Mucosa of descending colon (tissue), 3 donors: ENCODE data around the gene SSR2. TPM values are rescaled to one million over a fixed set of nuclear protein-coding genes. Genes with fewer than 3 reads are reported as not detected.
A peak's percentile ranks its signal among the peaks of the same experiment; 100 is the strongest.

Experiments
- ATAC-seq: fragments of 200-7000 bp; cut with Tn5 transposase; one replicate; pipeline ENCODE4 v1.9.1; 2020; ENCODE audit warnings: mild to moderate bottlenecking, moderate library complexity
- DNase-seq, 3 donors: peaks; one replicate each; pipeline ENCODE4 v3.0.0-alpha.2; 2020
- H3K36me3 ChIP-seq: fragments of 200-600 bp; one replicate; pipeline ENCODE4 v1.8.0; 2021; ENCODE audit warnings: low read depth, mild to moderate bottlenecking
- H3K4me1 ChIP-seq: fragments of 200-600 bp; one replicate; pipeline ENCODE4 v1.8.0; 2021; ENCODE audit warnings: low read depth, mild to moderate bottlenecking
- H3K4me3 ChIP-seq: fragments of 200-600 bp; one replicate; pipeline ENCODE4 v1.8.0; 2021; ENCODE audit warnings: mild to moderate bottlenecking
- H3K9me3 ChIP-seq: fragments of 200-600 bp; one replicate; pipeline ENCODE4 v1.8.0; 2021; ENCODE audit warnings: mild to moderate bottlenecking
- CTCF ChIP-seq: fragments of 200-600 bp; IDR thresholded peaks from one replicate; pipeline ENCODE4 v1.8.0; 2022; ENCODE audit warnings: antibody characterized with exemption, mild to moderate bottlenecking
- intact Hi-C, 2 donors: fragments of 100-400 bp; cut with DNase I in 1 of 2; cut with micrococcal nuclease in 1 of 2; formaldehyde crosslinking; loops; one replicate each; pipeline versions ENCODE4 v1.11.0 to v1.11.1; 2022; cut with DNase I, micrococcal nuclease
- total RNA-seq, 3 donors: library from RNA; stranded (reverse); fragmentation: NEBNext Ultra II Directional in 2 of 3; extraction: Animal tissue kit (Norgen Biotek cat#: 25700) in 2 of 3; gene quantifications; one replicate each; pipeline versions ENCODE4 v1.2.1 to v1.2.4, GENCODE V29; 2021 to 2023
- donor health status: DM: no; HTN: no; CAD: no; lungs with moderate emphysema.
- donor health status: DM: no; HTN: no; CAD: no.
- donor health status: DM: no; HTN: yes; CAD: no.

Gene SSR2
- total RNA-seq, 3 donors from 2014 or later: 144 to 203 (median 164) TPM

- peaks cover 4% of the 10 kb centered on the region for H3K4me1 ChIP-seq
- peak; percentile 66 for ATAC-seq
- H3K4me3 ChIP-seq: no peak overlapping the region
- intact Hi-C loops: no loop called here
- peaks cover 13% of the 10 kb centered on the region for H3K36me3 ChIP-seq
- DNase-seq: no peak
- H3K9me3 ChIP-seq: no peaks in the 10 kb centered on the region
- no peak for TF ChIP-seq CTCF
Observed at GRCh38 chr1:155961937-155962336, 58.8 kb downstream of the SSR2 start.

DNA sequence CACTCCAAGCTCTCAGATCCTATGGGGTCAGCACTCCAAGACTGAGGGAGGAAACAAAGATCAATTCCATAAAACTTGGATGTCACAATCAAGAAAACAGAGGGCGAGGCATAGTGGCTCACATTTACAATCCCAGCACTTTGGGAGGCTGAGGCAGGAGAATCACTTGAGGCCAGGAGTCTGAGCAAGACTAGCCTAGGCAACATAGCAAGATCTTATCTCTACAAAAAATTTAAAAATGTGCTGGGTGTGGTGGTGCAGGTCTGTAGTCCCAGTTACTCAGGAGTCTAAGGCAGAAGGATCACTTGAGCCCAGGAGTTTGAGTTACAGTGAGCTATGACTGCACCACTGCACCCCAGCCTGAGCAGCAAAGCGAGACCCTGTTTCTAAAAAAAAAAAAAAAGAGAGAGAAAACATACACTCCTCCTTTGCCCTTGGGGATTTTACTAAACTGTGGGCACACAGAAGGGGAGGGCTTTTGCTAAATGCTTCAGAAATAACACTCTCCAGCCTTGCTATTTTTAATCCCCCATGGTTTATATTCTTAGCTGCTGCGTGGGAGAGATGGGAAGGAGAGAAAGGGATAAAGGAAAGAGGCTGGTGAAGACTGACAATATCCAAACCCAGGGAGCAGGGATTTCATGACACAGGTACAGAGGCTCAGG is 60.5 kb downstream of the SSR2 start:
- H3K36me3 ChIP-seq: peaks cover 11% of the 10 kb centered on the region
- H3K4me3 ChIP-seq: no peak overlapping the region
- H3K9me3 ChIP-seq: no peaks in the 10 kb centered on the region
- TF ChIP-seq CTCF: no peak
- H3K4me1 ChIP-seq: peaks cover 4% of the 10 kb centered on the region
- ATAC-seq: no peak
- intact Hi-C loops: no loop called here
- DNase-seq: no peak

Other genes with a start within 250 kb of the SSR2 start
- 10 to 100 TPM; 38.7 to 63.0 (median 54.3) TPM for gene GON4L, start 163.7 kb downstream of the SSR2 start, total RNA-seq
- 10 to 100 TPM in 1 of 3 donors, 1 to 10 TPM in 2; 1.6 to 18.4 (median 3.2) TPM for gene SYT11, start 161.4 kb downstream of the SSR2 start, total RNA-seq
- 10 to 100 TPM; 21.8 to 29.7 (median 23.5) TPM for gene RIT1, start 109.6 kb downstream of the SSR2 start, total RNA-seq
- 10 to 100 TPM; 52.9 to 59.5 (median 58.6) TPM for gene KHDC4, start 86.5 kb downstream of the SSR2 start, total RNA-seq
- gene RXFP4, start 79.3 kb downstream of the SSR2 start, total RNA-seq: 1 to 10 TPM; 1.2 to 4.2 (median 3.3) TPM
- gene ARHGEF2, start 42.4 kb downstream of the SSR2 start, total RNA-seq: 100 to 1,000 TPM in 1 of 3 donors, 10 to 100 TPM in 2; 79.7 to 132 (median 90.5) TPM
- gene UBQLN4, start 32.8 kb upstream of the SSR2 start, total RNA-seq: 10 to 100 TPM; 23.7 to 36.9 (median 23.9) TPM
- gene LAMTOR2, start 33.8 kb upstream of the SSR2 start, total RNA-seq: 10 to 100 TPM; 49.8 to 73.4 (median 60.7) TPM
- gene RAB25, start 40.2 kb upstream of the SSR2 start, total RNA-seq: 100 to 1,000 TPM in 2 of 3 donors, 10 to 100 TPM in 1; 85.1 to 242 (median 158) TPM
- 1 to 10 TPM in 1 of 3 donors, under 1 TPM in 2; 0.32 to 2.5 (median 0.66) TPM for gene MEX3A, start 61.5 kb upstream of the SSR2 start, total RNA-seq
- 100 to 1,000 TPM; 263 to 334 (median 308) TPM for gene LMNA, start 93.8 kb upstream of the SSR2 start, total RNA-seq
- 1 to 10 TPM; 2.1 to 7.6 (median 5.5) TPM for gene SEMA4A, start 132.6 kb upstream of the SSR2 start, total RNA-seq
- 10 to 100 TPM; 19.8 to 31.1 (median 24.8) TPM for gene SLC25A44, start 173.2 kb upstream of the SSR2 start, total RNA-seq
- 10 to 100 TPM; 38.1 to 46.8 (median 43.6) TPM for gene PMF1, start 192.1 kb upstream of the SSR2 start, total RNA-seq
- 1 to 10 TPM; 1.4 to 4.6 (median 2.4) TPM for gene BGLAP, start 221.2 kb upstream of the SSR2 start, total RNA-seq
- gene PAQR6, start 227.1 kb upstream of the SSR2 start, total RNA-seq: 1 to 10 TPM; 1.5 to 6.2 (median 1.9) TPM